Measurements from ENCODE around the gene NUTF2. TPM values are rescaled to one million over a fixed set of nuclear protein-coding genes. Genes with fewer than 3 reads are reported as not detected.

Gene NUTF2
- total and polyA plus RNA-seq, 10 of the 15 experiments (the other 5 are each of a cell fraction or from before 2014, with no cell fraction given), result 116 to 342 (median 202) TPM

GRCh38 chr16:67837811-67838210, 8.9 kb upstream of the NUTF2 start:
- ChIA-PET RAD21 (ENCODE audit: unreplicated experiment) (interaction anchor here (0.6 to 0.9 kb wide), 2 partner anchors 28 to 284 kb away, joined by 3 read pairs; no protein-coding TSS in a partner anchor), POLR2A (interaction anchor here (0.7 kb wide), 1 partner anchor 24 kb away, joined by 3 read pairs; no protein-coding TSS in a partner anchor), CTCF (no interaction called here), SMC1A (ENCODE audit: uncharacterized antibody, unreplicated experiment) (interaction anchor here (0.6 kb wide), 1 partner anchor 70 kb away, joined by 3 read pairs; no protein-coding TSS in a partner anchor)
- H3K9ac ChIP-seq (ENCODE audit: control insufficient read depth, insufficient read depth, low read length), result no peak overlapping the region
- no peak for TF ChIP-seq POLR2AphosphoS5 (IDR thresholded peaks at IDR 0.05; ENCODE audit: low read length)
- TF ChIP-seq ATF3 (IDR thresholded peaks at IDR 0.05; ENCODE audit: borderline replicate concordance, extremely low read depth, low read depth, low read length), result no peak
- TF ChIP-seq SKIL (IDR thresholded peaks at IDR 0.05; ENCODE audit: low read depth, poor library complexity, severe bottlenecking), result no peak
- no peak for TF ChIP-seq SIX5 (IDR thresholded peaks at IDR 0.05; ENCODE audit: low read depth, low read length, severe bottlenecking)
- TF ChIP-seq SIN3A (IDR thresholded peaks at IDR 0.05; ENCODE audit: low read depth, low read length), result no peak
- no peak for TF ChIP-seq MLLT1 (IDR thresholded peaks at IDR 0.05)
- no peak for TF ChIP-seq MTA3 (IDR thresholded peaks at IDR 0.05; ENCODE audit: borderline replicate concordance, low read length)
- TF ChIP-seq MEF2B (IDR thresholded peaks at IDR 0.05; ENCODE audit: partially characterized antibody, poor library complexity, severe bottlenecking), result no peak
- no peak for TF ChIP-seq RAD21 (IDR thresholded peaks at IDR 0.05; ENCODE audit: insufficient read depth, low read depth, low read length)
- no peak for TF ChIP-seq SRF (IDR thresholded peaks at IDR 0.05; ENCODE audit: low read depth in 2 of 2, low read length in 2 of 2)
- no peak for TF ChIP-seq ESRRA (IDR thresholded peaks at IDR 0.05; ENCODE audit: low read length)
- TF ChIP-seq ZNF274 (IDR thresholded peaks at IDR 0.05; ENCODE audit: insufficient read depth, insufficient read length), result no peak
- no peak for TF ChIP-seq CBFB (IDR thresholded peaks at IDR 0.05; ENCODE audit: low read depth)
- TF ChIP-seq CHD1 (IDR thresholded peaks at IDR 0.05; ENCODE audit: low read depth, low read length), result no peak
- no peak for TF ChIP-seq ZBTB33 (IDR thresholded peaks at IDR 0.05)
- TF ChIP-seq MTA2 (IDR thresholded peaks at IDR 0.05; ENCODE audit: low read depth), result no peak
- no peak for TF ChIP-seq IRF3 (IDR thresholded peaks at IDR 0.05)
- no peak for TF ChIP-seq NFYA (IDR thresholded peaks at IDR 0.05; ENCODE audit: borderline replicate concordance, low read depth, low read length)
- TF ChIP-seq SMARCA5 (IDR thresholded peaks at IDR 0.05), result no peak
- BruUV-seq (replicated peaks), result no TSS peak
- no peak overlapping the region for H3K27ac ChIP-seq (ENCODE audit: control insufficient read depth, insufficient read depth)
- H3K4me1 ChIP-seq (ENCODE audit: control insufficient read depth, insufficient read depth, low read length), result peaks cover 7% of the 10 kb centered on the region; the same call in 1 of the 2 replicates
- no peaks in the 10 kb centered on the region for H4K20me1 ChIP-seq (ENCODE audit: control insufficient read depth, insufficient read depth)
- H2AFZ ChIP-seq (ENCODE audit: control insufficient read depth, low read depth, low read length), result no peak overlapping the region
- H3K79me2 ChIP-seq (ENCODE audit: control insufficient read depth, insufficient read depth, low read length), result peaks cover 12% of the 10 kb centered on the region
- ATAC-seq, result no peak
- H3K4me3 ChIP-seq, result no peak overlapping the region
- no peak for DNase-seq (ENCODE audit: low read depth, low spot score)
- H3K36me3 ChIP-seq (ENCODE audit: control insufficient read depth in 2 of 2, insufficient read depth in 2 of 2, low read length in 1 of 2), result no peaks in the 10 kb centered on the region
- no peak overlapping the region for H3K4me2 ChIP-seq (ENCODE audit: control insufficient read depth, insufficient read depth)
- WGBS (ENCODE audit: insufficient coverage, insufficient replicate concordance, low lambda C conversion rate, missing lambda C conversion rate), result 14% methylated on average over 2 of the region's 2 CpGs
- no peaks in the 10 kb centered on the region for H3K27me3 ChIP-seq (replicated peaks in 1 of 2; ENCODE audit: control insufficient read depth in 2 of 2, insufficient read depth in 2 of 2, low read length in 1 of 2)
- no peaks in the 10 kb centered on the region for H3K9me3 ChIP-seq (replicated peaks; ENCODE audit: control insufficient read depth, insufficient read depth, low read length)
- intact Hi-C loops (cut with micrococcal nuclease; ENCODE audit: unreplicated experiment) (no loop called here), in situ Hi-C loops (cut with MboI) (no loop called here)
- no peak for FAIRE-seq

All from GM12878 (cell line).